ENCODE measurements around the gene UBA6.

The UBA6 gene

DNA sequence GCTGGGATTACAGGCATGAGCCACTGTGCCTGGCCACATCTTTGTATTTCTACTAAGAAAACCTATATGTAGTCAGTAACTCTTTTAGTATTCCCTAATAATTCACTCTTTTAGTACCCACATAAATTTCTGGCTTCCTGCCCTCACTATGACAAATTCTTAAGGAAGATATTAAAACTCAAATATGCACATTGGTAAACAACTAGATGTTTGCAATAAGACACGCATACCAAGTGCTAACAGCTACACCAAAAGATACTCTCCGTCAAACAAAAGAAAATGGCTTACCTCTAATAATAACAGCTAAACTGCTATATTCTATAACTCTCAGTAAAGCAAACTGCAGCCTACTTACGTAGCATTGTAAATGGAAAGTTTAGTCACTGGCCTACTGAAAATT lies 6.3 kb downstream of the UBA6 start:
- in situ Hi-C loops (cut with HindIII; ENCODE audit: low sequenced_read_pairs): no loop called here
- TF ChIP-seq, protein P1, sequence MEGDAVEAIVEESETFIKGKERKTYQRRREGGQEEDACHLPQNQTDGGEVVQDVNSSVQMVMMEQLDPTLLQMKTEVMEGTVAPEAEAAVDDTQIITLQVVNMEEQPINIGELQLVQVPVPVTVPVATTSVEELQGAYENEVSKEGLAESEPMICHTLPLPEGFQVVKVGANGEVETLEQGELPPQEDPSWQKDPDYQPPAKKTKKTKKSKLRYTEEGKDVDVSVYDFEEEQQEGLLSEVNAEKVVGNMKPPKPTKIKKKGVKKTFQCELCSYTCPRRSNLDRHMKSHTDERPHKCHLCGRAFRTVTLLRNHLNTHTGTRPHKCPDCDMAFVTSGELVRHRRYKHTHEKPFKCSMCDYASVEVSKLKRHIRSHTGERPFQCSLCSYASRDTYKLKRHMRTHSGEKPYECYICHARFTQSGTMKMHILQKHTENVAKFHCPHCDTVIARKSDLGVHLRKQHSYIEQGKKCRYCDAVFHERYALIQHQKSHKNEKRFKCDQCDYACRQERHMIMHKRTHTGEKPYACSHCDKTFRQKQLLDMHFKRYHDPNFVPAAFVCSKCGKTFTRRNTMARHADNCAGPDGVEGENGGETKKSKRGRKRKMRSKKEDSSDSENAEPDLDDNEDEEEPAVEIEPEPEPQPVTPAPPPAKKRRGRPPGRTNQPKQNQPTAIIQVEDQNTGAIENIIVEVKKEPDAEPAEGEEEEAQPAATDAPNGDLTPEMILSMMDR (IDR thresholded peaks at IDR 0.05; ENCODE audit: low read depth, low read length): no peak
- no peak overlapping the region for H3K4me3 ChIP-seq (ENCODE audit: low read depth, low read length)
- no peak for DNase-seq (ENCODE audit: low read depth, low spot score)

DNA sequence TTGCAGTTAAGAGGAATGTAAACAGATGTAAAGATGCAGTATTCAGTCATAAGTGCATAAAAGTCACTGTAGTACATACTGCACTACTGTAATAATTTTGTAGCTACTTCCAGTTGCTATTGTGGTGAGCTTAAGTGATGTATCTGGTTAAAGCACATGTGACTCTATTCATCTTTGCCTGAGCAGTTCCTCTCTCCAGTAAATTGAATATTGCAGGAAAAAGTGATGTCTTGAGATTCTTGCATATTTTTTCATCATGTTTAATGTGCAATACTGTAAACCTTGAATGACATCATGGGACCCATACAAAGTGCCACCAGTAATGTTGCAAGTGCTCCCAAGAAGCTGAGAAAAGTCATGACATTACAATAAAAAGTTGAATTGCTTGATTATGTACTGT lies 9.6 kb downstream of the UBA6 start:
- no peak for DNase-seq (ENCODE audit: low read depth, low spot score)
- in situ Hi-C loops (cut with HindIII; ENCODE audit: low sequenced_read_pairs): no loop called here
- no peak overlapping the region for H3K4me3 ChIP-seq (ENCODE audit: low read depth, low read length)
- TF ChIP-seq, protein P1 (IDR thresholded peaks at IDR 0.05; ENCODE audit: low read depth, low read length): no peak

DNA sequence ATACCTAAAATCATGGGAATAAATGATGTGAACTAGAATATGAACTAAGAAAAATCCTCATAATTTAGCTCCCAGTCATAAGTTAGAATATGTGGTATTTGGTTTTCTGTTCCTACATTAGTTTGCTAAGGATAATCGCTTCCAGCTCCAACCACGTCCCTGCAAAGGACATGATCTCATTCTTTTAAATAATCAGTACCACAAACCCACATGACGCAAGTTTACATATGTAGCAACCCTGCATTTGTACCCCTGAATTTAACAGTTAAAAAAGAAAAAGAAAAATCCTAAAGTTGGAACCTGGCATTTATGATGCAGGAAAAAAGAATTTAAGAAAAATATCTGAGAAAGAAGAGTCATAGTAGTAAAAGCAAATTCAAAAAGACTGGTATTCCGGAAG lies 13.3 kb downstream of the UBA6 start:
- in situ Hi-C loops (cut with HindIII; ENCODE audit: low sequenced_read_pairs): no loop called here

DNA sequence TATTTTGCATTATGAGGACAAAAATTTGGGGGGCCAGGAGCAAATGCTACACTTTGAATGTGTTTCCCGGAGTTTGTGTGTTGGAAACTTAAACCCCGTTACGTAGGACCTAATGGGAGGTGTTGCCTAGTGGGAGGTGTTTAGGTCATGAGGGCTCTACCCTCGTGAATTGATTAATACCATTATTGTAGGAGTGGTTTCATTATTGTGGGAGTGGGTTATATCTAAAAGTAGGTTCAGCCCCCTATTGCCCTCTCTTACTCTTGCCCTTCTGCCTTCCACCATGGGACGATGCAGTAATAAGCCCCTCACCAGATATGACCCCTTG lies 15.5 kb downstream of the UBA6 start:
- no peak for DNase-seq (ENCODE audit: low read depth, low spot score)
- H3K4me3 ChIP-seq (ENCODE audit: low read depth, low read length): no peak overlapping the region
- in situ Hi-C loops (cut with HindIII; ENCODE audit: low sequenced_read_pairs): no loop called here
- TF ChIP-seq, protein P1 (IDR thresholded peaks at IDR 0.05; ENCODE audit: low read depth, low read length): no peak

More for the DNA sequence above, 13.3 kb downstream of the UBA6 start:
- no peak overlapping the region for H3K4me3 ChIP-seq (ENCODE audit: low read depth, low read length)
- TF ChIP-seq, protein P1 (IDR thresholded peaks at IDR 0.05; ENCODE audit: low read depth, low read length): no peak
- peak; percentile 51 for DNase-seq (ENCODE audit: low read depth, low spot score)

DNA sequence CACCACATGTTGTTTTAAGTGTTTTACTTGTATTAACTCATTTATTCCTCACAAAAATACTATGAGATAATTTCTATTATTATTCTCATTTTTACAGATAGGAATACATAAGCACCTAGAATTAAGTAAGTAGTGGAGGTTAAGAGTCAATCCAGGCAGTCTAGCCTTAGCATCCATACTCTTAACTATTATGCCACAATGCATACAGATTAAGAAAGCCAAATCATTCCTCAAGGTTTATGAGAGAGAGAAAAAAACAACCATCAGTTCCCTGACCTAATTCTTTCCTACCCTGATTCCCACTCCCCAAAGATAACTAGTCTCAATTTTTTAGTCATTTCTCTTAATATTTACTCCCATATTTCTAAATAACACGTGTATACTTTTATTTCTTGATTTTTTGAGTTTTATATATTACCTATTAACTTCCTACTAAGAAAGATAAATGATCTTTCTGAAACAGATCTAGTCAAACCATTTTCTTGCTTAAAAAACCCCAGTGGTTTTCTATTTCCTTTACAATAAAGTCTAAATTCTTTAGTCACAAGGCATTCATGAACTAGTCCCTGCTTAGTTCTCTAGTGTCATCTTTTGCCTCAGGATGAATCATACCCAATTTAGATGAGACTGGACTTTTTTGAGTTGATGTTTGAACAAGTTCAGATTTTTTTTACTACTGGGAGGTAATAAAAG lies 16.0 kb downstream of the UBA6 start:
- TF ChIP-seq, protein P1 (IDR thresholded peaks at IDR 0.05; ENCODE audit: low read depth, low read length): no peak
- in situ Hi-C loops (cut with HindIII; ENCODE audit: low sequenced_read_pairs): no loop called here
- H3K4me3 ChIP-seq (ENCODE audit: low read depth, low read length): no peak overlapping the region
- DNase-seq (ENCODE audit: low read depth, low spot score): peak; percentile 37

DNA sequence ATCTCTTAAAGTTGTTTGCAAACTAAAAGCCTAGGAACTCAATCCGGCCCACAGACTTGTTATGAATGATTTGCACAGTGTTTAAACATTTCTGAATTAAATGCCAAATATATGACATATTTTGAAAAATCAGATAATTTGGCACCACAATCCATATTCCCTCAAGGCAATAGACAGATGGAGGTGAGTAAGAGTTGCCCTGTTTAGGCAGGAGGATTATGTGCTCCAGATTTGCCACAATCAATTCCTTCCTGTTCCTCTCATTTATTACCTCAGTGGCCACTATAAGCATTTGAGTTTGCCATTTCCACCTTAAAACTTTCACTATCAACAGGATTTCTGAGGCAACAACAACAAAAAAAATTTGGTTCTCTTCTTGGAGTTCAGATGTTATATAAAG lies 18.7 kb downstream of the UBA6 start:
- TF ChIP-seq, protein P1 (IDR thresholded peaks at IDR 0.05; ENCODE audit: low read depth, low read length): no peak
- in situ Hi-C loops (cut with HindIII; ENCODE audit: low sequenced_read_pairs): no loop called here
- DNase-seq (ENCODE audit: low read depth, low spot score): no peak
- no peak overlapping the region for H3K4me3 ChIP-seq (ENCODE audit: low read depth, low read length)
